ENCODE data around the gene PLLP. TPM values are rescaled to one million over a fixed set of nuclear protein-coding genes. Genes with fewer than 3 reads are reported as not detected.

Gene PLLP
- total RNA-seq, 1 donor, result under 0.01 TPM

- no peak for DNase-seq (ENCODE audit: low read depth)
- no peak for TF ChIP-seq CTCF (IDR thresholded peaks at IDR 0.05; ENCODE audit: insufficient read depth, low read depth, low read length)
- H3K4me3 ChIP-seq (ENCODE audit: low read depth, low read length), result no peak overlapping the region
These were observed 59.7 kb downstream of the PLLP start for GRCh38 chr16:57224651-57225335.

GRCh38 chr16:57223057-57223456 is 61.4 kb downstream of the PLLP start:
- TF ChIP-seq CTCF (IDR thresholded peaks at IDR 0.05; ENCODE audit: insufficient read depth, low read depth, low read length), result no peak
- H3K4me3 ChIP-seq (ENCODE audit: low read depth, low read length), result no peak overlapping the region
- DNase-seq (ENCODE audit: low read depth), result no peak

GRCh38 chr16:57216968-57217367 is 67.5 kb downstream of the PLLP start:
- H3K4me3 ChIP-seq (ENCODE audit: low read depth, low read length), result no peak overlapping the region
- DNase-seq (ENCODE audit: low read depth), result no peak

GRCh38 chr16:57213462-57213861 is 71.0 kb downstream of the PLLP start:
- DNase-seq (ENCODE audit: low read depth), result no peak

More at GRCh38 chr16:57216968-57217367, 67.5 kb downstream of the PLLP start:
- no peak for TF ChIP-seq CTCF (IDR thresholded peaks at IDR 0.05; ENCODE audit: insufficient read depth, low read depth, low read length)

GRCh38 chr16:57209780-57210179 is 74.7 kb downstream of the PLLP start:
- DNase-seq (ENCODE audit: low read depth), result no peak
- H3K4me3 ChIP-seq (ENCODE audit: low read depth, low read length), result no peak overlapping the region
- no peak for TF ChIP-seq CTCF (IDR thresholded peaks at IDR 0.05; ENCODE audit: insufficient read depth, low read depth, low read length)

More at GRCh38 chr16:57213462-57213861, 71.0 kb downstream of the PLLP start:
- H3K4me3 ChIP-seq (ENCODE audit: low read depth, low read length), result no peak overlapping the region
- no peak for TF ChIP-seq CTCF (IDR thresholded peaks at IDR 0.05; ENCODE audit: insufficient read depth, low read depth, low read length)

- DNase-seq (ENCODE audit: low read depth), result no peak
- no peak overlapping the region for H3K4me3 ChIP-seq (ENCODE audit: low read depth, low read length)
- no peak for TF ChIP-seq CTCF (IDR thresholded peaks at IDR 0.05; ENCODE audit: insufficient read depth, low read depth, low read length)
These were observed 75.5 kb downstream of the PLLP start for GRCh38 chr16:57208926-57209325.

Small RNAs within 50 kb of the gene (small RNA-seq; reads per million reads assigned to genes)
- gene AC108081.1, result not detected

Other genes starting within 250 kb of the PLLP start
- 23.2 and 24.2 TPM in 2 replicates for gene CPNE2, start 192.1 kb downstream of the PLLP start, total RNA-seq
- gene PSME3IP1, start 98.6 kb downstream of the PLLP start, total RNA-seq, result 59.3 and 71.2 TPM in 2 replicates
- 51.2 and 64.8 TPM in 2 replicates for gene RSPRY1, start 98.3 kb downstream of the PLLP start, total RNA-seq
- gene ARL2BP, start 39.4 kb downstream of the PLLP start, total RNA-seq, result 91.2 and 134 TPM in 2 replicates
- not detected in 2 replicates for gene CCL22, start 74.1 kb upstream of the PLLP start, total RNA-seq
- 0.32 TPM in 1 of 2 replicates, not detected in the other for gene CX3CL1, start 87.8 kb upstream of the PLLP start, total RNA-seq
- not detected in 2 replicates for gene CCL17, start 120.1 kb upstream of the PLLP start, total RNA-seq
- 58.6 and 62.6 TPM in 2 replicates for gene CIAPIN1, start 162.7 kb upstream of the PLLP start, total RNA-seq
- 31.2 and 44.5 TPM in 2 replicates for gene COQ9, start 162.8 kb upstream of the PLLP start, total RNA-seq
- gene POLR2C, start 178.0 kb upstream of the PLLP start, total RNA-seq, result 118 and 128 TPM in 2 replicates
- gene DOK4, start 201.8 kb upstream of the PLLP start, total RNA-seq, result 34.5 and 40.2 TPM in 2 replicates